Thyroid gland (tissue), 4 donors: ENCODE measurements around the gene PGLYRP1. TPM values are rescaled to one million over a fixed set of nuclear protein-coding genes. Genes with fewer than 3 reads are reported as not detected.

Experiments
- DNase-seq, 2 donors: peaks; one replicate each; pipeline ENCODE4 v3.0.0-alpha.2; 2019
- H3K27ac ChIP-seq, 3 donors: fragments of 200-600 bp; sonication (generic); 1 replicate in 2 of 3; 2 replicates in 1 of 3; pipeline ENCODE4 v1.5.1; 2016 to 2019; ENCODE audit warnings: mild to moderate bottlenecking in 1 of 3, moderate library complexity in 1 of 3
- H3K27me3 ChIP-seq: fragments of 200-600 bp; sonication (generic); one replicate; pipeline ENCODE4 v1.5.1; 2019
- H3K36me3 ChIP-seq, 2 donors: fragments of 200-600 bp; sonication (generic); one replicate each; pipeline ENCODE4 v1.5.1; 2016 to 2019
- H3K4me1 ChIP-seq, 2 donors: fragments of 200-600 bp; sonication (generic); one replicate each; pipeline ENCODE4 v1.5.1; 2017 to 2019
- H3K4me3 ChIP-seq, 3 donors: fragments of 200-600 bp; sonication (generic); replicated peaks in 1 of 3; 1 replicate in 2 of 3; 2 replicates in 1 of 3; pipeline ENCODE4 v1.5.1; 2016; ENCODE audit warnings: mild to moderate bottlenecking in 1 of 3
- H3K9me3 ChIP-seq: fragments of 200-600 bp; sonication (generic); one replicate; pipeline ENCODE4 v1.5.1; 2017
- CTCF ChIP-seq, 6 experiments: fragments of 200-600 bp in 3 of 6; fragments of 450-650 bp in 3 of 6; sonication (generic) in 3 of 6; IDR thresholded peaks; one replicate each; pipeline ENCODE4 v1.5.1; 2016 to 2019; ENCODE audit warnings: antibody characterized with exemption in 6 of 6, mild to moderate bottlenecking in 2 of 6, inconsistent platforms in 1 of 6, moderate library complexity in 1 of 6
- POLR2A ChIP-seq, 2 donors: fragments of 450-650 bp; IDR thresholded peaks; one replicate each; pipeline ENCODE4 v1.6.1; 2017; ENCODE audit warnings: antibody characterized with exemption in 2 of 2, mild to moderate bottlenecking in 2 of 2, moderate library complexity in 1 of 2
- WGBS, 2 donors: methylation state at CpG; one replicate each; pipeline ENCODE4 v1.1.5; 2017; 5-methylcytosine and 5-hydroxymethylcytosine counted together
- intact Hi-C: fragments of 100-400 bp; cut with DNase I; formaldehyde crosslinking; loops from one replicate; pipeline ENCODE4 v1.15.1; 2023
- total RNA-seq, 4 donors: library from RNA; depleted of rRNA; stranded (reverse); fragments of >200 nt; gene quantifications; one replicate each; pipeline ENCODE4 v1.2.3, GENCODE V29; 2016

PGLYRP1 gene
- total RNA-seq, 4 donors from 2014 or later = 2.0 TPM; not detected in 3

DNA sequence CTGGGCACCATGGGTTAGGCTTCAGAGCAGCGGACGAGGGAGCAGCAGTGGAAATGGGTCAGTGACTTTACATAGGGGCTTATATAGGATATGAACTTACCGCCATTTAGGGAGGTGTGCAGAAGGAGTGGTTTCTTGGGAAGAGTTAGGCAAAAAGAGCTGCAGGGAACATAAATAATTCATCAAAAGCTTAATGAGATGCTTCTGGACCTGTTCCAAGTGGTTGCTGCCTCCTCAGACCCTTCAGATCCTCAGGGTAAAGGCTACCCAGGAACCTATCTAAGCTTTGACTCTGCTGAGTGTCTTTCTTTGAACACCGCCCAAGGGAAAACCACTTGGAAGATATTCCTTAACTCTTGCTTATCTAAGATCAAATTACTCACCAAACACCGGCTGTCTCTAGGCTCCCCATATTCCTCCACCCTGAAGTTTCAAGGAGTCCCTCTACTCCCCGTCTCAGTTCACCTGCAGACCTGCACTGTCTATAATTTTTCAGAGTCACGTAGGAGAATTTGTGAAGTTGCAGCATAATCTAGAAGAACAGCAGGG, 18.2 kb upstream of the PGLYRP1 start, which contains the start of gene IGFL4:
TSS of gene IGFL4 (minus strand) at position 51 of the 549 bp plus-strand sequence. CDS start at position 11, 40 bp downstream.
- H3K4me3 ChIP-seq = no peak within 1 kb of the TSS
- H3K36me3 ChIP-seq = no peaks in the 10 kb centered on the region
- DNase-seq = no peak
- WGBS, 2 donors = 29 to 38% methylated on average over 7 of the region's 7 CpGs
- no peaks in the 10 kb centered on the region for H3K4me1 ChIP-seq
- no peaks in the 10 kb centered on the region for H3K27me3 ChIP-seq
- no peaks in the 10 kb centered on the region for H3K9me3 ChIP-seq
- intact Hi-C loops = no loop called here
- no peak for TF ChIP-seq CTCF (IDR thresholded peaks at IDR 0.05)
- TF ChIP-seq POLR2A (IDR thresholded peaks at IDR 0.05) = no peak
- no peak within 1 kb of the TSS for H3K27ac ChIP-seq

- Histone ChIP-seq H3K27me3 (no peaks in the 10 kb centered on the region), H3K27ac (no peak overlapping the region), H3K9me3 (no peaks in the 10 kb centered on the region), H3K4me3 (no peak overlapping the region), H3K4me1 (no peaks in the 10 kb centered on the region), H3K36me3 (no peaks in the 10 kb centered on the region)
- intact Hi-C loops = no loop called here
- 90 to 100% methylated on average over 2 to 4 of the region's 6 CpGs for WGBS, 2 donors
- TF ChIP-seq POLR2A (IDR thresholded peaks at IDR 0.05) (no peak), CTCF (IDR thresholded peaks at IDR 0.05) (no peak)
- no peak for DNase-seq
Measured at GRCh38 chr19:46040125-46040524, 17.3 kb upstream of the PGLYRP1 start.

GRCh38 chr19:46036744-46037128, 13.9 kb upstream of the PGLYRP1 start:
- no peak for DNase-seq
- TF ChIP-seq CTCF (IDR thresholded peaks at IDR 0.05) = no peak
- no peak for TF ChIP-seq POLR2A (IDR thresholded peaks at IDR 0.05)
- H3K4me1 ChIP-seq = no peaks in the 10 kb centered on the region
- H3K27ac ChIP-seq = no peak overlapping the region
- H3K4me3 ChIP-seq = no peak overlapping the region
- H3K27me3 ChIP-seq = no peaks in the 10 kb centered on the region
- WGBS, 2 donors = 39 to 63% methylated on average over 2 to 3 of the region's 3 CpGs
- H3K36me3 ChIP-seq = no peaks in the 10 kb centered on the region
- intact Hi-C loops = no loop called here
- no peaks in the 10 kb centered on the region for H3K9me3 ChIP-seq

GRCh38 chr19:46035986-46036743, 13.3 kb upstream of the PGLYRP1 start:
- intact Hi-C loops = no loop called here

More at GRCh38 chr19:46035986-46036743, 13.3 kb upstream of the PGLYRP1 start:
- TF ChIP-seq POLR2A (IDR thresholded peaks at IDR 0.05) (no peak), CTCF (IDR thresholded peaks at IDR 0.05) (no peak)
- Histone ChIP-seq H3K4me1 (no peaks in the 10 kb centered on the region), H3K36me3 (no peaks in the 10 kb centered on the region), H3K27ac (no peak overlapping the region), H3K9me3 (no peaks in the 10 kb centered on the region), H3K27me3 (no peaks in the 10 kb centered on the region), H3K4me3 (no peak overlapping the region)
- WGBS, 2 donors = 58 to 83% methylated on average over 2 to 10 of the region's 13 CpGs
- no peak for DNase-seq
